ENCODE results near the gene CD8B. TPM values are rescaled to one million over a fixed set of nuclear protein-coding genes. Genes with fewer than 3 reads are reported as not detected.

Gene CD8B
- total RNA-seq, 4 donors from 2014 or later, result 0.23 to 2.2 TPM; not detected in 2

DNA sequence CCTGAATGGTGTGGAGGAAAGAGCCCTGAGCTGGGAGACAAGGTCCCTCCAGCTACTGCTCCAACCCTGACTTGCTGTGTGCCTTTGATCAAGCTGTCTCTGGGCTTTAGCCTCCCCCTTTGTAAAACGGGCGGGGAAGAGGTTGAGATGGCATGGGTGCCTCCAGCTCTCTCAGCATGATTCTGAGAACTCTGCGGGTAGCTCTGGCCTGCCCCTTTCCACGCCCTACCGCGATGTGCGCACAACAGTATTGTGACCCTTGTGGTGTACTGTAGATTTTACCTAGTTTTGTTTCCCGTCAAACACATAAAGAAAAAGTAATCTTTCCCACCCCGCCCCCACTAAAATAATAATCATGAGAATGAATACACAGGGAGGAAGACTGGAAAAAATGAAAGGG is 76.2 kb downstream of the CD8B start:
- no peak for ATAC-seq
- no peak for DNase-seq
- Histone ChIP-seq H3K27me3 (peaks cover 24 to 31% (median 25%) of the 10 kb centered on the region in 3 donors), H3K9me3 (no peaks in the 10 kb centered on the region), H3K4me1 (peaks cover 7 to 12% of the 10 kb centered on the region in 2 donors), H3K27ac (no peak overlapping the region), H3K4me3 (no peak overlapping the region), H3K36me3 (no peaks in the 10 kb centered on the region)
- TF ChIP-seq POLR2A (IDR thresholded peaks at IDR 0.05), result no peak
- TF ChIP-seq, protein P1, sequence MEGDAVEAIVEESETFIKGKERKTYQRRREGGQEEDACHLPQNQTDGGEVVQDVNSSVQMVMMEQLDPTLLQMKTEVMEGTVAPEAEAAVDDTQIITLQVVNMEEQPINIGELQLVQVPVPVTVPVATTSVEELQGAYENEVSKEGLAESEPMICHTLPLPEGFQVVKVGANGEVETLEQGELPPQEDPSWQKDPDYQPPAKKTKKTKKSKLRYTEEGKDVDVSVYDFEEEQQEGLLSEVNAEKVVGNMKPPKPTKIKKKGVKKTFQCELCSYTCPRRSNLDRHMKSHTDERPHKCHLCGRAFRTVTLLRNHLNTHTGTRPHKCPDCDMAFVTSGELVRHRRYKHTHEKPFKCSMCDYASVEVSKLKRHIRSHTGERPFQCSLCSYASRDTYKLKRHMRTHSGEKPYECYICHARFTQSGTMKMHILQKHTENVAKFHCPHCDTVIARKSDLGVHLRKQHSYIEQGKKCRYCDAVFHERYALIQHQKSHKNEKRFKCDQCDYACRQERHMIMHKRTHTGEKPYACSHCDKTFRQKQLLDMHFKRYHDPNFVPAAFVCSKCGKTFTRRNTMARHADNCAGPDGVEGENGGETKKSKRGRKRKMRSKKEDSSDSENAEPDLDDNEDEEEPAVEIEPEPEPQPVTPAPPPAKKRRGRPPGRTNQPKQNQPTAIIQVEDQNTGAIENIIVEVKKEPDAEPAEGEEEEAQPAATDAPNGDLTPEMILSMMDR (IDR thresholded peaks at IDR 0.05 in 4 of 5, conservative IDR thresholded peaks at IDR 0.05 in 1 of 5), result no peak
- intact Hi-C loops (cut with DNase I; ENCODE audit: low total_unique reads), result no loop called here
- in situ Hi-C loops (cut with MboI; ENCODE audit: low sequenced_read_pairs in 4 of 4), result no loop called here

DNA sequence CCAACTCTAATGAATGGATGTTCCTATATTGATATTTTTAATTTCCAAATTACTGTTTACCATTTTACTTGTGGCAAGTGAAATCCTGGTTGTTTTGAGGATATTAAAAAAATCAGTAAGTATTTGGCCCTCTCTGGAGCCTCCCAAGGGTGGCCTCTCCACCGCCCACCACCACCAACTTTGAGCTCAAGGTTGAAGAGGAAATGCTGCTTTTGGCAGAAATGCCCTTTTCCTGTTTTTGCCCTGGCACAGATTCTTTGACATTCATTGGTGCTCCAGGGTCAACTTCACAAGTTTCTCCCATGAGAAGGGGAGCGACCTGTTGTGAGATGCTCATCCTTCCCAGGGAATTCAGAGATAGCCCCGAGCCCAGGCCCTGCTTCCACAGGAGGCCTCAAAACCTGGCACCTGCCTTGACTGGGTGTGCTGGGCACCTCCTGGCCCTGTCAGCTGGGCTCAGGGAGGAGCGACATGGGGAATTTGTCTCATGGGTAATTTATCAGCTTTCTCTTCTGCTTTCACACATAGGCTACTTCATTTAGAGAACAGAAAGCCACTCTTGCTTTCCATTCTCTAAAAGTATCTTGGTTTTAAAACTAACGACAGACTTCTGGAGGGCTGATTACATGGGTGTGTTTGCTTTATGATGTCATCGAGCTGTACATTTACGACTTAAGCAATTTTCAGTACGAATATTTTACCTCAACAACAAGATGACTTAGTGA is 77.9 kb downstream of the CD8B start:
- DNase-seq, result no peak
- peaks cover 8 to 14% (median 8%) of the 10 kb centered on the region in 3 donors for H3K27me3 ChIP-seq
- no peak for ATAC-seq
- intact Hi-C loops (cut with DNase I; ENCODE audit: low total_unique reads), result no loop called here
- H3K4me3 ChIP-seq, result no peak overlapping the region
- H3K4me1 ChIP-seq, result peaks cover 0 to 1% of the 10 kb centered on the region in 2 donors
- in situ Hi-C loops (cut with MboI; ENCODE audit: low sequenced_read_pairs in 4 of 4), result no loop called here
- no peaks in the 10 kb centered on the region for H3K36me3 ChIP-seq
- no peaks in the 10 kb centered on the region for H3K9me3 ChIP-seq
- no peak for TF ChIP-seq POLR2A (IDR thresholded peaks at IDR 0.05)
- TF ChIP-seq, protein P1 (IDR thresholded peaks at IDR 0.05 in 4 of 5, conservative IDR thresholded peaks at IDR 0.05 in 1 of 5), result no peak
- H3K27ac ChIP-seq, result no peak overlapping the region

DNA sequence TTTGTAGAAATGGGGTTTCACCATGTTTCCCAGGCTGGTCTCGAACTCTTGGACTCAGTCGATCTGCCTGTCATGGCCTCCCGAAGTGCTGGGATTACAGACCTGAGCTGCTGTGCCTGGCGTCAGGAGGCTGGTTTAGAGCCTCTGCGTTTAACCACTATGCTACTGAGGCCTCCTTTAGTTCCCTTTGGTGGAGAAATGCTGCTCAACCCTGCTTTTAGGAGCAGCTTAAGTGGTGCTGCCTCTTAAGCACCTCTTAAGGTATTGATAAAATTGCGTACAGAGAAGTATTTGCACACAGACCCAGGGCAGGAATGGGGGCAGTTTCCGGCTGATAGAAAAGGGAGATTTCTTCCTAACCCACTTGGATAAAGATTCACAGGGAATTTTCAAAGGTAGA is 78.9 kb downstream of the CD8B start:
- peaks cover 0 to 6% (median 0%) of the 10 kb centered on the region in 3 donors for H3K27me3 ChIP-seq
- no peaks in the 10 kb centered on the region for H3K4me1 ChIP-seq
- in situ Hi-C loops (cut with MboI; ENCODE audit: low sequenced_read_pairs in 4 of 4) (no loop called here), intact Hi-C loops (cut with DNase I; ENCODE audit: low total_unique reads) (no loop called here)
- TF ChIP-seq, protein P1 (IDR thresholded peaks at IDR 0.05 in 4 of 5, conservative IDR thresholded peaks at IDR 0.05 in 1 of 5), result no peak
- no peak for TF ChIP-seq POLR2A (IDR thresholded peaks at IDR 0.05)
- no peak overlapping the region for H3K27ac ChIP-seq
- no peaks in the 10 kb centered on the region for H3K36me3 ChIP-seq
- no peak overlapping the region for H3K4me3 ChIP-seq
- DNase-seq, result no peak
- H3K9me3 ChIP-seq, result no peaks in the 10 kb centered on the region
- ATAC-seq, result no peak

- no peak for ATAC-seq
- intact Hi-C loops (cut with DNase I; ENCODE audit: low total_unique reads) (no loop called here), in situ Hi-C loops (cut with MboI; ENCODE audit: low sequenced_read_pairs in 4 of 4) (no loop called here)
- H3K27ac ChIP-seq, result no peak overlapping the region
- TF ChIP-seq POLR2A (IDR thresholded peaks at IDR 0.05), result no peak
- TF ChIP-seq, protein P1 (IDR thresholded peaks at IDR 0.05 in 4 of 5, conservative IDR thresholded peaks at IDR 0.05 in 1 of 5), result no peak
- H3K36me3 ChIP-seq, result no peaks in the 10 kb centered on the region
- no peak for DNase-seq
- H3K4me1 ChIP-seq, result no peaks in the 10 kb centered on the region
- peaks cover 0 to 2% (median 0%) of the 10 kb centered on the region in 3 donors for H3K27me3 ChIP-seq
- H3K9me3 ChIP-seq, result no peaks in the 10 kb centered on the region
- H3K4me3 ChIP-seq, result no peak overlapping the region
Measured at GRCh38 chr2:86781363-86781762, 80.3 kb downstream of the CD8B start.

Data from gastrocnemius medialis (tissue), 4 donors.